OCI-LY1 (cell line): ENCODE results near the gene TNRC6C.

ENCODE experiments used
- H2AFZ ChIP-seq: fragments of 200-600 bp; sonication (generic), shearing (Covaris generic); 2 replicates; pipeline ENCODE4 v1.6.0; 2014; ENCODE audit warnings: antibody characterized with exemption, mild to moderate bottlenecking, low read length
- H3F3A ChIP-seq: fragments of 200-600 bp; sonication (generic), shearing (Covaris generic); 2 replicates; pipeline ENCODE4 v1.6.0; 2014; ENCODE audit warnings: mild to moderate bottlenecking, antibody characterized with exemption, low read length, moderate library complexity; ENCODE audit not compliant: insufficient read depth
- H3K27ac ChIP-seq: fragments of 200-600 bp; sonication (generic); 2 replicates; pipeline ENCODE4 v1.5.1; 2014; ENCODE audit warnings: low read length, mixed run types, mild to moderate bottlenecking, low read depth; ENCODE audit not compliant: poor library complexity, severe bottlenecking
- H3K27me3 ChIP-seq: fragments of 200-600 bp; sonication (generic); 2 replicates; pipeline ENCODE4 v1.6.0; 2014; ENCODE audit warnings: antibody characterized with exemption, mild to moderate bottlenecking, low read length, moderate library complexity; ENCODE audit not compliant: insufficient read depth
- H3K36me3 ChIP-seq: fragments of 200-600 bp; sonication (generic); 2 replicates; pipeline ENCODE4 v1.6.1; 2014; ENCODE audit warnings: mild to moderate bottlenecking, antibody characterized with exemption, low read length, moderate library complexity, mixed read lengths; ENCODE audit not compliant: insufficient read depth
- H3K4me1 ChIP-seq: fragments of 200-600 bp; sonication (generic); 2 replicates; pipeline ENCODE4 v1.5.1; 2014; ENCODE audit warnings: mild to moderate bottlenecking, low read length, moderate library complexity; ENCODE audit not compliant: insufficient read depth, severe bottlenecking
- H3K4me2 ChIP-seq: fragments of 200-600 bp; sonication (generic), shearing (Covaris generic); 2 replicates; pipeline ENCODE4 v1.6.1; 2014; ENCODE audit warnings: low read length
- H3K4me3 ChIP-seq: fragments of 200-600 bp; sonication (generic); 2 replicates; pipeline ENCODE4 v1.5.1; 2014; ENCODE audit warnings: low read length, low read depth, mild to moderate bottlenecking, mixed read lengths; ENCODE audit not compliant: poor library complexity, severe bottlenecking
- H3K79me2 ChIP-seq: fragments of 200-600 bp; shearing (Covaris generic); 2 replicates; pipeline ENCODE4 v1.6.1; 2016; ENCODE audit warnings: mixed run types, low read length, mixed read lengths; ENCODE audit not compliant: insufficient read depth
- H3K9ac ChIP-seq: fragments of 200-600 bp; sonication (generic), shearing (Covaris generic); 2 replicates; pipeline ENCODE4 v1.6.1; 2014; ENCODE audit warnings: mild to moderate bottlenecking, low read length, mixed read lengths
- H3K9me2 ChIP-seq: fragments of 200-600 bp; sonication (generic), shearing (Covaris generic); 2 replicates; pipeline ENCODE4 v1.6.1; 2014; ENCODE audit warnings: low read depth, mild to moderate bottlenecking, low read length, mixed read lengths
- H3K9me3 ChIP-seq: fragments of 200-600 bp; shearing (Covaris generic); 2 replicates; pipeline ENCODE4 v1.6.1; 2014; ENCODE audit warnings: low read length, mixed read lengths
- H4K20me1 ChIP-seq: fragments of 200-600 bp; sonication (generic), shearing (Covaris generic); 2 replicates; pipeline ENCODE4 v1.6.0; 2016; ENCODE audit warnings: mild to moderate bottlenecking, low read length; ENCODE audit not compliant: insufficient read depth
- EZH2 ChIP-seq: fragments of 200-600 bp; sonication (generic), shearing (Covaris generic); IDR thresholded peaks from 2 replicates; pipeline ENCODE4 v1.8.0; 2017; ENCODE audit warnings: borderline replicate concordance, mixed run types, mild to moderate bottlenecking, antibody characterized with exemption, low read length, moderate library complexity, mixed read lengths
- TF ChIP-seq, protein P1 (sequence below): fragments of 200-600 bp; sonication (generic), shearing (Covaris generic); IDR thresholded peaks from 2 replicates; pipeline ENCODE4 v1.5.1; 2017; ENCODE audit warnings: mild to moderate bottlenecking, antibody characterized with exemption, low read length, moderate library complexity, mixed read lengths

The TNRC6C gene

DNA sequence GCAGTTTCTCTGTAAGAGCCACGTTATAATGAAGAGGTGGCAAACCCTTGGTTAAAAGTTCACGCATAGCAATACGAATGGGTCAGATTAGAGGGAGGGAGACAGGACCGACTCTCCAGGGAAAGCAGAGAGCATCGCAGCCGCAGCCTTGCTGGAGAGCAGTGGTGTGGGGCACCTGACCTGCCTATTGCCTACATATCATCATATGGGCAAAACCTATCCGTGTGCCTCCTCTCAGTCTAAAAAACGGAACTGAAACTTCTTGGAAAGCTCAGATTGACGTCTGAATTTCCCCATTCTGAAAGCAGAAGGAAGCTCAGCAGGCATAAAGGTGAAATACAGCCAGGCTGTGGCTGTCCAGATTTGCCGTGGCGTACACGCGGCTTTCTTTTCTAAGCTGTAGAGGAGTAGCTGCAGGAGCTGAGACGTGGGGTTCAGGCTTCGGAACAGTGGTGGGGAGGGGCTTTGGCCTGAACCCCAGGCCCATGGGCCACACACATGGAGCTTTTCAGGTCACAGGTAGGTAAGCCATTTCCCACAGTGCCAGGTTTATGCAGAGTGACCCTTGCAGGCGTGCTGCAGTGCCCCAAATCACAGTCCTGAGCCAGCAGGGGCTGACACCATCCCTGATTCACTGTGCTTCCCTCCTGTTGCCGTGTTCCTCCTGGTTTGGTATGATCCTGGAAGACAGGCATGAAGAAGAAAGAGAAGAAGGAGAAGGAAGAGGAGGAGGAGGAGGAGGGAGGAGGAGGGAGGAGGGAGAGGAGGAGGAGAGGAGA, 41.6 kb upstream of the TNRC6C start:
- no peaks in the 10 kb centered on the region for H4K20me1 ChIP-seq
- H3K79me2 ChIP-seq = no peaks in the 10 kb centered on the region
- no peak overlapping the region for H3K4me3 ChIP-seq
- no peaks in the 10 kb centered on the region for H3K9me3 ChIP-seq
- H3K4me2 ChIP-seq = no peak overlapping the region
- H3K9ac ChIP-seq = no peak overlapping the region
- H3K36me3 ChIP-seq = no peaks in the 10 kb centered on the region
- no peaks in the 10 kb centered on the region for H3K4me1 ChIP-seq
- no peak overlapping the region for H2AFZ ChIP-seq
- 0 out of 2 replicates have a peak, but pooled peaks cover 13% of the 10 kb centered on the region for H3K27me3 ChIP-seq
- TF ChIP-seq, protein P1, sequence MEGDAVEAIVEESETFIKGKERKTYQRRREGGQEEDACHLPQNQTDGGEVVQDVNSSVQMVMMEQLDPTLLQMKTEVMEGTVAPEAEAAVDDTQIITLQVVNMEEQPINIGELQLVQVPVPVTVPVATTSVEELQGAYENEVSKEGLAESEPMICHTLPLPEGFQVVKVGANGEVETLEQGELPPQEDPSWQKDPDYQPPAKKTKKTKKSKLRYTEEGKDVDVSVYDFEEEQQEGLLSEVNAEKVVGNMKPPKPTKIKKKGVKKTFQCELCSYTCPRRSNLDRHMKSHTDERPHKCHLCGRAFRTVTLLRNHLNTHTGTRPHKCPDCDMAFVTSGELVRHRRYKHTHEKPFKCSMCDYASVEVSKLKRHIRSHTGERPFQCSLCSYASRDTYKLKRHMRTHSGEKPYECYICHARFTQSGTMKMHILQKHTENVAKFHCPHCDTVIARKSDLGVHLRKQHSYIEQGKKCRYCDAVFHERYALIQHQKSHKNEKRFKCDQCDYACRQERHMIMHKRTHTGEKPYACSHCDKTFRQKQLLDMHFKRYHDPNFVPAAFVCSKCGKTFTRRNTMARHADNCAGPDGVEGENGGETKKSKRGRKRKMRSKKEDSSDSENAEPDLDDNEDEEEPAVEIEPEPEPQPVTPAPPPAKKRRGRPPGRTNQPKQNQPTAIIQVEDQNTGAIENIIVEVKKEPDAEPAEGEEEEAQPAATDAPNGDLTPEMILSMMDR = no peak
- no peak for TF ChIP-seq EZH2
- H3K27ac ChIP-seq = no peak overlapping the region
- H3K9me2 ChIP-seq = no peaks in the 10 kb centered on the region
- no peaks in the 10 kb centered on the region for H3F3A ChIP-seq

DNA sequence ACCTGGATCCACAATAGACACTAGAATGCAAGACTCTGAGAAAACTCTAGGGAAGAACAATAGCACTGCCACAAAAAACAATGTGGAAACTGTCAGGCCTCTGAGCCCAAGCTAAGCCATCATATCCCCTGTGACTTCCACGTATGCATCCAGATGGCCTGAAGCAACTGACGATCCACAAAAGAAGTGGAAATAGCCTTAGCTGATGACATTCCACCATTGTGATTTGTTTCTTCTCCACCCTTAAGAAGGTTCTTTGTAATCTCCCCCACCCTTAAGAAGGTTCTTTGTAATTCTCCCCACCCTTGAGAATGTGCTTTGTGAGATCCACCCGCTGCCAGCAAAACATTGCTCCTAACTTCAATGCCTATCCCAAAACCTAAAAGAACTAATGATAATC, 39.2 kb upstream of the TNRC6C start:
- Histone ChIP-seq H3K4me2 (no peak overlapping the region), H3K4me3 (no peak overlapping the region), H3K27me3 (peaks cover 12% of the 10 kb centered on the region; the same call in 1 of the 2 replicates)

DNA sequence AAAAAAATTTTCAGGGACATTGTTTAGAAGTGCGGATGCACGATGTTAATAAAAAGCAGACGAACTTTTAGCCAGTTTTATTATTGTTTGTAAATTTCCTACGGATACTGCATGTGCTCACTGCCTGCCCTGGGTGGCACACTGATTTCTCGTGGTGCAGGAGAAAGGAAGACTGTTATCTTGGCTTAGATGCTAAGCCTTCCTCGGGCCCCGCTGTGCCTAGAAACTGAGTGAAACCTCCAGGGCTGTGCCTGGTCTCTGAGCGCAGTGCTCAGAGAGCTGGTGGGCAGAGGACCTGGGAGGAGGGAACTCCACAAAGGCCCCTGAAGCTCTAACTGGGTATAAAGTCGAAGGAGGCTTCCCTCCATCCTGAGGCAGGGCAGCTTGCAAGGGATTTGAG, 35.4 kb upstream of the TNRC6C start:
- no peaks in the 10 kb centered on the region for H3K4me1 ChIP-seq
- H3K9ac ChIP-seq = no peak overlapping the region
- no peak overlapping the region for H3K4me3 ChIP-seq
- TF ChIP-seq EZH2 = no peak
- TF ChIP-seq, protein P1 = no peak
- no peak overlapping the region for H2AFZ ChIP-seq
- no peaks in the 10 kb centered on the region for H3K9me3 ChIP-seq
- no peaks in the 10 kb centered on the region for H3K36me3 ChIP-seq
- H3K4me2 ChIP-seq = no peak overlapping the region
- no peak overlapping the region for H3K27ac ChIP-seq
- no peaks in the 10 kb centered on the region for H4K20me1 ChIP-seq
- peaks cover 17% of the 10 kb centered on the region; the same call in 1 of the 2 replicates for H3K27me3 ChIP-seq
- H3K79me2 ChIP-seq = no peaks in the 10 kb centered on the region
- H3F3A ChIP-seq = no peaks in the 10 kb centered on the region
- no peaks in the 10 kb centered on the region for H3K9me2 ChIP-seq

More for the DNA sequence above, 39.2 kb upstream of the TNRC6C start:
- TF ChIP-seq EZH2 = no peak
- TF ChIP-seq, protein P1 = no peak
- Histone ChIP-seq H2AFZ (no peak overlapping the region), H4K20me1 (no peaks in the 10 kb centered on the region), H3K9me3 (no peaks in the 10 kb centered on the region), H3K79me2 (no peaks in the 10 kb centered on the region), H3K9ac (no peak overlapping the region), H3K27ac (no peak overlapping the region), H3K9me2 (no peaks in the 10 kb centered on the region), H3K4me1 (no peaks in the 10 kb centered on the region), H3F3A (no peaks in the 10 kb centered on the region), H3K36me3 (no peaks in the 10 kb centered on the region)
